ENCODE measurements around the gene INO80C.

The INO80C gene

GRCh38 chr18:35526495-35527059 lies 28.8 kb upstream of the INO80C start:
- in situ Hi-C loops (cut with HindIII; ENCODE audit: low sequenced_read_pairs): no loop called here
- no peak for TF ChIP-seq CTCF (IDR thresholded peaks at IDR 0.05; ENCODE audit: low read depth, low read length, missing control alignments)
- DNase-seq (ENCODE audit: low read depth): peak; percentile 19
- H3K4me3 ChIP-seq (ENCODE audit: low read depth, low read length): no peak overlapping the region

GRCh38 chr18:35525795-35526494 lies 28.2 kb upstream of the INO80C start:
- no peak overlapping the region for H3K4me3 ChIP-seq (ENCODE audit: low read depth, low read length)
- TF ChIP-seq CTCF (IDR thresholded peaks at IDR 0.05; ENCODE audit: low read depth, low read length, missing control alignments): no peak
- in situ Hi-C loops (cut with HindIII; ENCODE audit: low sequenced_read_pairs): no loop called here
- no peak for DNase-seq (ENCODE audit: low read depth)

- H3K4me3 ChIP-seq (ENCODE audit: low read depth, low read length): no peak overlapping the region
- in situ Hi-C loops (cut with HindIII; ENCODE audit: low sequenced_read_pairs): no loop called here
- no peak for DNase-seq (ENCODE audit: low read depth)
- TF ChIP-seq CTCF (IDR thresholded peaks at IDR 0.05; ENCODE audit: low read depth, low read length, missing control alignments): no peak
Observed at GRCh38 chr18:35524226-35524625, 26.5 kb upstream of the INO80C start.

- no peak for TF ChIP-seq CTCF (IDR thresholded peaks at IDR 0.05; ENCODE audit: low read depth, low read length, missing control alignments)
- H3K4me3 ChIP-seq (ENCODE audit: low read depth, low read length): no peak overlapping the region
- DNase-seq (ENCODE audit: low read depth): no peak
- in situ Hi-C loops (cut with HindIII; ENCODE audit: low sequenced_read_pairs): no loop called here
Observed at GRCh38 chr18:35522130-35522959, 24.6 kb upstream of the INO80C start.

GRCh38 chr18:35521133-35521532 lies 23.4 kb upstream of the INO80C start:
- no peak for DNase-seq (ENCODE audit: low read depth)
- TF ChIP-seq CTCF (IDR thresholded peaks at IDR 0.05; ENCODE audit: low read depth, low read length, missing control alignments): no peak
- in situ Hi-C loops (cut with HindIII; ENCODE audit: low sequenced_read_pairs): no loop called here
- no peak overlapping the region for H3K4me3 ChIP-seq (ENCODE audit: low read depth, low read length)

GRCh38 chr18:35519148-35519899 lies 21.6 kb upstream of the INO80C start:
- DNase-seq (ENCODE audit: low read depth): no peak
- in situ Hi-C loops (cut with HindIII; ENCODE audit: low sequenced_read_pairs): no loop called here
- no peak overlapping the region for H3K4me3 ChIP-seq (ENCODE audit: low read depth, low read length)
- TF ChIP-seq CTCF (IDR thresholded peaks at IDR 0.05; ENCODE audit: low read depth, low read length, missing control alignments): no peak

Data from astrocyte of the cerebellum (primary cell).